GM18951 (cell line): ENCODE results near the gene MRPS6.

Source experiments
- POLR2A ChIP-seq: IDR thresholded peaks from 4 replicates; pipeline ENCODE4 v1.6.1; 2011; ENCODE audit warnings: mild to moderate bottlenecking; ENCODE audit not compliant: insufficient read length, insufficient read depth; ENCODE audit errors: extremely low read depth
- in situ Hi-C: fragments of 300-500 bp; cut with MboI; formaldehyde crosslinking; loops from one replicate; pipeline ENCODE4 v1.12.0; 2022; ENCODE audit warnings: low sequenced_read_pairs, mixed read lengths, inconsistent platforms; ENCODE audit not compliant: unreplicated experiment

The MRPS6 gene

GRCh38 chr21:34042735-34043134, 30.6 kb upstream of the MRPS6 start:
- in situ Hi-C loops: no loop called here
- no peak for TF ChIP-seq POLR2A

- in situ Hi-C loops: no loop called here
- TF ChIP-seq POLR2A: no peak
Observed at GRCh38 chr21:34043333-34043732, 30.0 kb upstream of the MRPS6 start.

GRCh38 chr21:34046917-34047316, 26.5 kb upstream of the MRPS6 start:
- TF ChIP-seq POLR2A: no peak
- in situ Hi-C loops: no loop called here

GRCh38 chr21:34047835-34048234, 25.5 kb upstream of the MRPS6 start:
- TF ChIP-seq POLR2A: no peak
- in situ Hi-C loops: no loop called here

GRCh38 chr21:34052171-34052570, 21.2 kb upstream of the MRPS6 start:
- in situ Hi-C loops: no loop called here
- TF ChIP-seq POLR2A: no peak

GRCh38 chr21:34054259-34054658, 19.1 kb upstream of the MRPS6 start:
- no peak for TF ChIP-seq POLR2A
- in situ Hi-C loops: no loop called here

GRCh38 chr21:34055615-34056014, 17.8 kb upstream of the MRPS6 start:
- TF ChIP-seq POLR2A: no peak

GRCh38 chr21:34061983-34062382, 11.4 kb upstream of the MRPS6 start:
- no peak for TF ChIP-seq POLR2A

More at GRCh38 chr21:34055615-34056014, 17.8 kb upstream of the MRPS6 start:
- in situ Hi-C loops: no loop called here

GRCh38 chr21:34065027-34065426, 8.4 kb upstream of the MRPS6 start:
- in situ Hi-C loops: no loop called here
- no peak for TF ChIP-seq POLR2A

More at GRCh38 chr21:34061983-34062382, 11.4 kb upstream of the MRPS6 start:
- in situ Hi-C loops: no loop called here

- in situ Hi-C loops: no loop called here
- TF ChIP-seq POLR2A: no peak
Observed at GRCh38 chr21:34071683-34072082, 1.7 kb upstream of the MRPS6 start.

GRCh38 chr21:34072145-34073031, 990 bp upstream of the MRPS6 start:
- TF ChIP-seq POLR2A: no peak
- in situ Hi-C loops: no loop called here

GRCh38 chr21:34073749-34074282, 438 bp downstream of the MRPS6 start:
- in situ Hi-C loops: no loop called here
- TF ChIP-seq POLR2A: no peak

GRCh38 chr21:34074283-34075090, 1.1 kb downstream of the MRPS6 start:
- in situ Hi-C loops: no loop called here
- no peak for TF ChIP-seq POLR2A

GRCh38 chr21:34075091-34075425, 1.7 kb downstream of the MRPS6 start:
- TF ChIP-seq POLR2A: no peak
- in situ Hi-C loops: no loop called here
